Skeletal muscle cell (primary cell): Measurements from ENCODE around the gene SLC12A9.

ENCODE experiments used
- DNase-seq: peaks from one replicate; pipeline ENCODE4 v3.0.0-alpha.2; 2010; ENCODE audit warnings: low read depth
- H3K4me3 ChIP-seq: 2 replicates; pipeline ENCODE4 v1.5.1; 2011; ENCODE audit warnings: low read depth, mild to moderate bottlenecking, control low read depth, low read length, moderate library complexity

SLC12A9 gene

GRCh38 chr7:100855515-100855914 lies 3.0 kb downstream of the SLC12A9 start:
- no peak overlapping the region for H3K4me3 ChIP-seq
- no peak for DNase-seq

DNA sequence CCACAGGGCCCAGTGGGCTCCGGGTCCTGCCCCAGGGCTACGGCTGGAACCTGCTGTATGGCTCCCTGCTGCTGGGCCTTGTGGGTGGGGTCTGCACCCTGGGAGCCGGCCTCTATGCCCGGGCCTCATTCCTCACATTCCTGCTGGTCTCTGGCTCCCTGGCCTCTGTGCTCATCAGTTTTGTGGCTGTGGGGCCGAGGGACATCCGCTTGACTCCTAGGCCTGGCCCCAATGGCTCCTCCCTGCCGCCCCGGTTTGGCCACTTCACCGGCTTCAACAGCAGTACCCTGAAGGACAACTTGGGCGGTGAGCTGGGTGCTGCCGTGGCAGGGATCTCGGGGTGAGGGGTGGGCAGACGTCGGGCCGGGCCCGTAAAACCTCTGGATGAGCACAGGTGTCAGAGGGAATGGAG lies 4.4 kb downstream of the SLC12A9 start:
- DNase-seq: no peak
- no peak overlapping the region for H3K4me3 ChIP-seq

- H3K4me3 ChIP-seq: no peak overlapping the region
- DNase-seq: no peak
These were observed 7.3 kb downstream of the SLC12A9 start for GRCh38 chr7:100859856-100860255.

DNA sequence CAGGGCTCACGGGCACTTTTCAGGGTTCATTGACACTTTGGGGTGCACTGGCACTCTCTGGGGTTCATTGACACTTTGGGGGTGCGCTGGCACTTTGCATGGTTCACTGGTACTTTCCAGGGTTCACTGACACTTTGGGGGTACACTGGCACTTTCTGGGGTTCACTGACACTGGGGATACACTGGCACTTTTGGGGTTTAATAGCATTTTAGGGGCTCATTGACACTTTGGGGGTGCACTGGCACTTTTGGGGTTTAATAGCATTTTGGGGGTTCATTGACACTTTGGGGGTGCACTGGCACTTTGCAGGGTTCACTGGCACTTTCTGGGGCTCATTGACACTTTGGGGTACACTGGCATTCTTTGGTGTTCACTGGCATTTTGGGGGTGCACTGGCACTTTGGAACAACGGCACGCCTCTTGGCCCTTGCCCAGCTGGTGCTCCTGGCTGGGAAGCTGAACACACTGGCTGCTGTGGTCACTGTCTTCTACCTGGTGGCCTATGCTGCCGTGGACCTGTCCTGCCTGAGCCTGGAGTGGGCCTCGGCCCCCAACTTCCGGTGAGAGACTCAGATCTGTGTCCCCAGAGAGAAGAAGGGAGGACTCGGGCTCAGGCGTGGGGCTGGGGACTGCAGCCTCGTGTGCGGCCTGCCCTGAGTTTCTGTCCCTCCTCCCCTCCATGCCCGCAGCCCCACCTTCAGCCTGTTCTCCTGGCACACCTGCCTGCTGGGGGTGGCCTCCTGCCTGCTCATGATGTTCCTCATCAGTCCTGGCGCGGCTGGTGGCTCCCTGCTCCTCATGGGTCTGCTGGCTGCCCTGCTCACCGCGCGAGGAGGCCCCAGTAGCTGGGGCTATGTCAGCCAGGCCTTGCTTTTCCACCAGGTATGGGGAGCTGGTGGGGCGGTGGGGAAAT lies 8.4 kb downstream of the SLC12A9 start:
- DNase-seq: no peak
- H3K4me3 ChIP-seq: no peak overlapping the region

DNA sequence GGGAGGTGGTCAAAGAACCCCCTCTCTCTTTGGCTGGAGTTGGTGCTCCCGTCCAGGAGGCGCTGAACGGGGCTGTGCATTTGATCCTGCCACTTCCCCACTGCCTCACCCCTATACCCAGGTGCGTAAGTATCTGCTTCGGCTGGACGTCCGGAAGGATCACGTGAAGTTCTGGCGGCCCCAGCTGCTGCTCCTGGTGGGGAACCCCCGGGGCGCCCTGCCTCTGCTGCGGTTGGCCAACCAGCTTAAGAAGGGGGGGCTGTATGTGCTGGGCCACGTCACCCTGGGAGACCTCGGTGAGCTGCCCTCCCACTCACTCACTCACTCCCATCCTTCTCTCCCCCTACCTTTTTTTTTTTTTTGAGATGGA lies 9.1 kb downstream of the SLC12A9 start:
- H3K4me3 ChIP-seq: no peak overlapping the region
- no peak for DNase-seq

- H3K4me3 ChIP-seq: no peak overlapping the region
- no peak for DNase-seq
These were observed 11.0 kb downstream of the SLC12A9 start for GRCh38 chr7:100863406-100863950.

DNA sequence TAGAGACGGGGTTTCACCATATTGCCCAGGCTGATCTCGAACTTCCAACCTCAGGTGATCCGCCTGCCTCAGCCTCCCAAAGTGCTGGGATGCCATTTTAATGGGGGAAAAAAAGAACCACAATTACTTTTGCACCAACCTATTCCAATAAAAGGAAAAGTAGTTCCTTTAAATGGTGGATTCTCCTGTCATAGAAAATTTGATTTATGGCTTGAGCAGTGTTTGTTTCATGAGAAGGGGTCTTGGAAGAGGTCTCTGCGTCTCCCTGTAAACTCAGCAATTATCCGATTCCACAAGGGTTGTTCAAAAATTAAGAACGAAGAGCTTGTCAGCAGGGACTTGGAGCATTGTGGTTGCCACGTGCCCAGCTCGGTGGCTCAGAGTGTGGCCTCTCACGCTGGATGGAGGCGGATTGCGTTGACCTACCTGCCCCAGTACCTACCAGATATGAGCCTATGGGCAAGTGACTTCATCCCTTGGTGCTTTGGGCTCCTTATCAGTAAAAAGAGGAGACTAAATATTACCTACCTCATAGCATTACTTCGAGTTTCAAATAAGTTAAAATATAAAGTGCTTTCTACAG lies 11.8 kb downstream of the SLC12A9 start:
- DNase-seq: no peak
- H3K4me3 ChIP-seq: no peak overlapping the region

GRCh38 chr7:100865372-100865911 lies 12.9 kb downstream of the SLC12A9 start:
- no peak overlapping the region for H3K4me3 ChIP-seq

GRCh38 chr7:100865938-100866728 lies 13.6 kb downstream of the SLC12A9 start:
- no peak overlapping the region for H3K4me3 ChIP-seq
- DNase-seq: no peak

More at GRCh38 chr7:100865372-100865911, 12.9 kb downstream of the SLC12A9 start:
- no peak for DNase-seq

DNA sequence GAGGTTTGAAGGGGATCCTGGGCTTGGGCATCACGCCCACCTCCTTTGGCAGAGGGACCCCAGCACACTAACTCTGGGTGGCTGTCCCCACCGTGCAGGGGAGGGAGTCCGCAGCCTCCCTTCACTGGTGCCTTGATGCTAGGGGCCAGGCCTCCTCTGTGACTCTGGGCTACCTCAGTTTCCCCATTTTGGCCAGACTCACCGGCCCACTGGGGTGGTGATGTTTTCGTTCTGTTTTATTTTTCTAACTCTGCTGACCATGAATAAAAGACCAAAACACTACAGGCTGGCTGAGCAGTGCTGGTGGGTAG lies 14.2 kb downstream of the SLC12A9 start:
- peak overlapping the region; percentile 96 for H3K4me3 ChIP-seq
- no peak for DNase-seq

- DNase-seq: peak; percentile 82
- H3K4me3 ChIP-seq: peak within 1 kb of the TSS; percentile 96
These were observed 14.7 kb downstream of the SLC12A9 start, which contains the start of gene TRIP6 for GRCh38 chr7:100867040-100867775. Gene TRIP6 (plus strand): TSS chr7:100867387. CDS start chr7:100867498, 111 bp downstream.

DNA sequence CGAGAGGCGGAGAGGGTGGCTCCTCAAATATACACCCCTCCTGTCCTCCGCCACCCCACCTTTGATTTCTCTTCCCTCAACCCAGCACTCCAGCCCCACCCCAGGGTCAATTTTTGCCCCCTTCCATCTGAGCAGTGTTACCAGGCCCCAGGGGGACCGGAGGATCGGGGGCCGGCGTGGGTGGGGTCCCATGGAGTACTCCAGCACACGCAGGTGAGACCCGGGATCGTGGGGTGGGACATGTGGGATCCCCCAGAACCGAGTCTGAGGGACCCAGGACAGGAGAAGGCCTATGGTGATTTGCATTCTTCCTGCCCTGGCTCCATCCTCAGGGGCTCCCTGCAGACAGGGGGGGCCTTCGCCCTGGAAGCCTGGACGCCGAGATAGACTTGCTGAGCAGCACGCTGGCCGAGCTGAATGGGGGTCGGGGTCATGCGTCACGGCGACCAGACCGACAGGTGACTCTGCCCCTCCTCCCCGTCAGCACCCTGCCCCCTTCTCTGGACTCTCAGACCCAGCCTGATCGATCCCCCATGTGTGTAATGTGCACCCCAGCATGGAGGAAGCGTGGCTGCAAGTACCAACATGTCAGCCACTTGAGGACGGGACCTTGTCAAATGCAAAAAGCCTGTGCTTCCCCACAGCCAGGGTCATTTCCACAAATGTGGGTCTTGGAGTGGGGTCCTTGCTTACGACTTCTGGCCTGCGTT lies 15.4 kb downstream of the SLC12A9 start:
- DNase-seq: no peak
- peak overlapping the region; percentile 96 for H3K4me3 ChIP-seq

- DNase-seq: no peak
- H3K4me3 ChIP-seq: peak overlapping the region; percentile 82
These were observed 21.2 kb downstream of the SLC12A9 start for GRCh38 chr7:100873599-100874299.

DNA sequence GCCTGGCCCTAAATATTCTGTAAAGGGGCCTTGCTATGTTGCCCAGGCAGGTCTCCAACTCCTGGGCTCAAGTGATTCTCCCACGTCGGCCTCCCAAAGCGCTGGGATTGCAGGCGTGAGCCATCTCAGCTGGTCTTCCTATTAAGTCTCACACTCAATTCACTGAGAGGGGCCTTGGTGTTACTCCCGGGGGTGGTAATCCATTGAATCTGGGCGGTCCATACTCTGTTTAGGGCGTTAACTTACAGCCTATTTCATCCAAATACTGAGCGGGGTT lies 21.7 kb downstream of the SLC12A9 start:
- DNase-seq: no peak

DNA sequence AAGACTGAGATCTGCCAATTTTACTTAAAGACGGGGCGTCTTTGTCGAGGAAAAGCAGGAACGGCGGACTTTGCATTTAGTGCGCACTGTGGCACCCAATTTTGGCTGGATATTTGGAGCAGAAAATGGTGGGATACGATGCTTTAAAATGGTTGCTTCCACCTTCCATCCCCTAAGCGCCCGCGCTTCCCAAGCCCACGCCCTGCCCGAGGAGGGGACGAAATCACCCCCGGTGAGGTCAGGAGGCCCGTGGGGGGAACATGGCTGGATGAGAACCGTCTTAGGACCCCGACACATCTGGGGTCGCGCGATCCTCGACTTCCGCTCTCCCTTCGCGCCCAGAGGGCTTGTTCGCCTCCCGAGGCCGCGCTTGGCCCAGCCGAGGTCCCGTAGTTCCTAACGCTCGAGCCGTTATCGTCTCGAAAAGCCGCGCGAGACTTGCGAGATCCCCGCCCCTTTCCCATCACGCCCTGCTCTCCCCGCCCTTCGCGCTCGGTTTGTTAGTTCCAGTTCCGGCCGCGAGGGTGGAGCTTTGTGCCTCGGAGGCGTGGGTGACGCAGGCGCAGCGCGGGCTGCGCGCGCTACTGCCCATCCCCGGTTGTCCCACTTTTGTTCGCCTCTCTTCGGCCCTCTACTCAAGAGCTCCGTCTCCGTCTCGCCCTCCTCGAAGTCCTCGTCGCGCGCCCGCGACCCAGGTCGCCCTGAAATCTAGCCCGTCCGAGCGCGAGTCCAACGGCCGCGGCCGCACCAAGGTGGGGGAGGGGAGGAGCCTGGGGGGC lies 22.3 kb downstream of the SLC12A9 start, which contains the start of gene SRRT:
SRRT (plus strand) TSS at position 527 of the 779 bp plus-strand sequence. CDS start 488 bp downstream, outside the sequence.
- peak; percentile 94 for DNase-seq
- peak within 1 kb of the TSS; percentile 82 for H3K4me3 ChIP-seq

More for the DNA sequence above, 21.7 kb downstream of the SLC12A9 start:
- peak overlapping the region; percentile 82 for H3K4me3 ChIP-seq

DNA sequence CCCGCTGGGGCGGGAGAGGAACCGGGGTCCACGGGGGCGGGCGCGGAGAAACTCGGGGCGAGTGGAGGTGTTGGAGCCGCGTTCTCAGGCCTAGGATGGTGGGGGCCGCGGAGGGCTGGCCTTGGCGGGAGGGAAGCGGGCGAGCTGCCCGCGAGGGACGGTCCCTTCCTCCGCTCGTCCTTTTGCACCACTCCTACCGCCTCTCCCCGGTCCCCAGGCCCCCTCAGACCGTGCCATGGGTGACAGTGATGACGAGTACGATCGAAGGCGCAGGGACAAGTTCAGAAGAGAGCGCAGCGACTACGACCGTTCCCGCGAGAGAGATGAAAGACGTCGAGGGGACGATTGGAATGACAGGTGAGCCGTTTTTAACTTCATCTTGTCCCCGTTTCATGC lies 22.8 kb downstream of the SLC12A9 start:
- DNase-seq: no peak
- H3K4me3 ChIP-seq: peak overlapping the region; percentile 82

DNA sequence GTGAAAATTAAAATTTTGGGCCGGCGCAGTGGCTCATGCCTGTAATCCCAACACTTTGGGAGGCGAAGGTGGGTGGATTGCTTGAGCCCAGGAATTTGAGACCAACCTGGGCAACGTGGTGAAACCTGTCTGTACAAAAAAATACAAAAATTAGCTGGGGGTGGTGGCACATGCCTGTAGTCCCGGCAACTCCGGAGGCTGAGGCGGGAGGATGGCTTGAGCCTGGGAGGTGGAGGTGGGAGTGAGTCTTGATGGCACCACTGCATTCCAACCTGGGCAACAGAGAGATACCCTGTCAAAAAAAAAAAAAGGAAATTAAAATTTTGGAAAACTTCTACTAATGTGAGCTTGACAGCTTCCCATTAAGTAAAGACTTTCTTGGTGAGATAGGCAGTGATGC lies 25.5 kb downstream of the SLC12A9 start:
- H3K4me3 ChIP-seq: no peak overlapping the region
- DNase-seq: no peak
